ENCODE data around the gene CORO2A.

The CORO2A gene

DNA sequence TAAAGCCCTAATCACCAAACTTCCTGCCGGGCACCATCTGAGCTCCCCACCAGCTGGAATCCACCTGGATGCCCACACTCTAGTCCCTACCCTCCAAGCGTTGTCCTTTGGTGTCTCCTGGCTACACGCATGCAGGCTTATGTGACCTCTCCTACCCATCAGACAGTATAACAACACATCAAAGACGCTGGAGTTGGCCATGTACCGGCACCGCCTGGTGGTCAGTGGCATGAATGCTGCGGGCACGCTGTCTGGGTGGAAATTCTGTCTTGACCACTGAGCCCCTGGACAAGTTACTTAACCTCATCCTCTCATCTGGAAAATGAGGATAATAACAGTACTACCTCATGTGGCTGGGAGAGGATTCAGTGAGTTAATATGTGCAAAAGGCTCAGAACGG, 23.4 kb upstream of the CORO2A start:
- Histone ChIP-seq H4K20me1 (ENCODE audit: insufficient read depth, low read length) (no peaks in the 10 kb centered on the region), H3K36me3 (ENCODE audit: insufficient read depth, low read length) (no peaks in the 10 kb centered on the region), H3K4me2 (ENCODE audit: low read length) (no peak overlapping the region), H3F3A (ENCODE audit: insufficient read depth, low read length) (no peaks in the 10 kb centered on the region), H3K9me2 (ENCODE audit: low read depth, low read length) (no peaks in the 10 kb centered on the region), H3K9me3 (ENCODE audit: low read length) (no peaks in the 10 kb centered on the region), H3K9ac (ENCODE audit: low read length) (no peak overlapping the region), H3K27me3 (ENCODE audit: insufficient read depth, low read length) (no peaks in the 10 kb centered on the region), H3K4me3 (ENCODE audit: low read depth, low read length, poor library complexity, severe bottlenecking) (no peak overlapping the region), H3K27ac (ENCODE audit: low read depth, low read length, poor library complexity, severe bottlenecking) (no peak overlapping the region), H2AFZ (ENCODE audit: low read length) (no peak overlapping the region), H3K79me2 (ENCODE audit: insufficient read depth, low read length) (no peaks in the 10 kb centered on the region), H3K4me1 (ENCODE audit: insufficient read depth, low read length, severe bottlenecking) (no peaks in the 10 kb centered on the region)
- TF ChIP-seq EZH2 (IDR thresholded peaks at IDR 0.05; ENCODE audit: borderline replicate concordance, low read length): no peak
- TF ChIP-seq, protein P1, sequence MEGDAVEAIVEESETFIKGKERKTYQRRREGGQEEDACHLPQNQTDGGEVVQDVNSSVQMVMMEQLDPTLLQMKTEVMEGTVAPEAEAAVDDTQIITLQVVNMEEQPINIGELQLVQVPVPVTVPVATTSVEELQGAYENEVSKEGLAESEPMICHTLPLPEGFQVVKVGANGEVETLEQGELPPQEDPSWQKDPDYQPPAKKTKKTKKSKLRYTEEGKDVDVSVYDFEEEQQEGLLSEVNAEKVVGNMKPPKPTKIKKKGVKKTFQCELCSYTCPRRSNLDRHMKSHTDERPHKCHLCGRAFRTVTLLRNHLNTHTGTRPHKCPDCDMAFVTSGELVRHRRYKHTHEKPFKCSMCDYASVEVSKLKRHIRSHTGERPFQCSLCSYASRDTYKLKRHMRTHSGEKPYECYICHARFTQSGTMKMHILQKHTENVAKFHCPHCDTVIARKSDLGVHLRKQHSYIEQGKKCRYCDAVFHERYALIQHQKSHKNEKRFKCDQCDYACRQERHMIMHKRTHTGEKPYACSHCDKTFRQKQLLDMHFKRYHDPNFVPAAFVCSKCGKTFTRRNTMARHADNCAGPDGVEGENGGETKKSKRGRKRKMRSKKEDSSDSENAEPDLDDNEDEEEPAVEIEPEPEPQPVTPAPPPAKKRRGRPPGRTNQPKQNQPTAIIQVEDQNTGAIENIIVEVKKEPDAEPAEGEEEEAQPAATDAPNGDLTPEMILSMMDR (IDR thresholded peaks at IDR 0.05; ENCODE audit: low read length): peak; percentile 60

GRCh38 chr9:98215271-98215670, 22.8 kb upstream of the CORO2A start:
- H2AFZ ChIP-seq (ENCODE audit: low read length): no peak overlapping the region
- no peaks in the 10 kb centered on the region for H3K9me3 ChIP-seq (ENCODE audit: low read length)
- no peaks in the 10 kb centered on the region for H3F3A ChIP-seq (ENCODE audit: insufficient read depth, low read length)
- H3K4me1 ChIP-seq (ENCODE audit: insufficient read depth, low read length, severe bottlenecking): no peaks in the 10 kb centered on the region
- no peak overlapping the region for H3K4me3 ChIP-seq (ENCODE audit: low read depth, low read length, poor library complexity, severe bottlenecking)
- no peaks in the 10 kb centered on the region for H4K20me1 ChIP-seq (ENCODE audit: insufficient read depth, low read length)
- no peak overlapping the region for H3K27ac ChIP-seq (ENCODE audit: low read depth, low read length, poor library complexity, severe bottlenecking)
- H3K9me2 ChIP-seq (ENCODE audit: low read depth, low read length): no peaks in the 10 kb centered on the region
- no peaks in the 10 kb centered on the region for H3K79me2 ChIP-seq (ENCODE audit: insufficient read depth, low read length)
- H3K36me3 ChIP-seq (ENCODE audit: insufficient read depth, low read length): no peaks in the 10 kb centered on the region
- H3K9ac ChIP-seq (ENCODE audit: low read length): no peak overlapping the region
- no peaks in the 10 kb centered on the region for H3K27me3 ChIP-seq (ENCODE audit: insufficient read depth, low read length)
- no peak overlapping the region for H3K4me2 ChIP-seq (ENCODE audit: low read length)
- TF ChIP-seq, protein P1 (IDR thresholded peaks at IDR 0.05; ENCODE audit: low read length): no peak
- TF ChIP-seq EZH2 (IDR thresholded peaks at IDR 0.05; ENCODE audit: borderline replicate concordance, low read length): no peak

- H3K79me2 ChIP-seq (ENCODE audit: insufficient read depth, low read length): no peaks in the 10 kb centered on the region
- H4K20me1 ChIP-seq (ENCODE audit: insufficient read depth, low read length): no peaks in the 10 kb centered on the region
- no peak overlapping the region for H3K4me2 ChIP-seq (ENCODE audit: low read length)
- no peaks in the 10 kb centered on the region for H3K9me2 ChIP-seq (ENCODE audit: low read depth, low read length)
- TF ChIP-seq EZH2 (IDR thresholded peaks at IDR 0.05; ENCODE audit: borderline replicate concordance, low read length): no peak
- TF ChIP-seq, protein P1 (IDR thresholded peaks at IDR 0.05; ENCODE audit: low read length): no peak
- H3K4me3 ChIP-seq (ENCODE audit: low read depth, low read length, poor library complexity, severe bottlenecking): no peak overlapping the region
- no peaks in the 10 kb centered on the region for H3K27me3 ChIP-seq (ENCODE audit: insufficient read depth, low read length)
- H3K4me1 ChIP-seq (ENCODE audit: insufficient read depth, low read length, severe bottlenecking): no peaks in the 10 kb centered on the region
- H2AFZ ChIP-seq (ENCODE audit: low read length): no peak overlapping the region
- H3F3A ChIP-seq (ENCODE audit: insufficient read depth, low read length): no peaks in the 10 kb centered on the region
- no peaks in the 10 kb centered on the region for H3K36me3 ChIP-seq (ENCODE audit: insufficient read depth, low read length)
- H3K9ac ChIP-seq (ENCODE audit: low read length): no peak overlapping the region
- no peak overlapping the region for H3K27ac ChIP-seq (ENCODE audit: low read depth, low read length, poor library complexity, severe bottlenecking)
- no peaks in the 10 kb centered on the region for H3K9me3 ChIP-seq (ENCODE audit: low read length)
Observed at GRCh38 chr9:98214811-98215210, 22.4 kb upstream of the CORO2A start.
